GM18868 (cell line): Measurements from ENCODE around the gene AKAP7.
"Not testable (repeated sequence)": the region's sequence is repeated elsewhere in the genome, so short reads cannot be mapped to it uniquely, and the experiment has no call there.

ENCODE experiments used
- ATAC-seq: cut with Tn5 transposase; IDR thresholded peaks from one replicate; pipeline ENCODE4 v1.9.1; 2021; ENCODE audit warnings: mild to moderate bottlenecking, moderate library complexity; ENCODE audit not compliant: unreplicated experiment

Gene AKAP7

GRCh38 chr6:131250936-131251335, 115.7 kb downstream of the AKAP7 start:
- no peak for ATAC-seq

- ATAC-seq: no peak
Observed at GRCh38 chr6:131251590-131252199, 116.4 kb downstream of the AKAP7 start.

GRCh38 chr6:131255434-131255833, 120.2 kb downstream of the AKAP7 start:
- no peak for ATAC-seq

GRCh38 chr6:131255911-131256310, 120.6 kb downstream of the AKAP7 start:
- no peak for ATAC-seq

GRCh38 chr6:131257104-131257503, 121.8 kb downstream of the AKAP7 start:
- no peak for ATAC-seq

GRCh38 chr6:131258010-131258652, 122.9 kb downstream of the AKAP7 start:
- ATAC-seq: no peak

GRCh38 chr6:131258816-131259476, 123.7 kb downstream of the AKAP7 start:
- ATAC-seq: no peak

GRCh38 chr6:131260960-131261359, 125.7 kb downstream of the AKAP7 start:
- not testable (repeated sequence) for ATAC-seq

- ATAC-seq: no peak
Observed at GRCh38 chr6:131262060-131262459, 126.8 kb downstream of the AKAP7 start.

GRCh38 chr6:131265939-131266338, 130.7 kb downstream of the AKAP7 start:
- no peak for ATAC-seq

GRCh38 chr6:131268303-131268702, 133.0 kb downstream of the AKAP7 start:
- no peak for ATAC-seq

GRCh38 chr6:131269565-131270391, 134.5 kb downstream of the AKAP7 start:
- ATAC-seq: no peak

- no peak for ATAC-seq
Observed at GRCh38 chr6:131270534-131270933, 135.3 kb downstream of the AKAP7 start.

- no peak for ATAC-seq
Observed at GRCh38 chr6:131275273-131275672, 140.0 kb downstream of the AKAP7 start.

GRCh38 chr6:131277591-131277990, 142.3 kb downstream of the AKAP7 start:
- no peak for ATAC-seq

GRCh38 chr6:131281471-131282270, 146.4 kb downstream of the AKAP7 start:
- peak; percentile 48 for ATAC-seq

- no peak for ATAC-seq
Observed at GRCh38 chr6:131282365-131282764, 147.1 kb downstream of the AKAP7 start.

- ATAC-seq: no peak
Observed at GRCh38 chr6:131283466-131284175, 148.4 kb downstream of the AKAP7 start.

- ATAC-seq: no peak
Observed at GRCh38 chr6:131285548-131285947, 150.3 kb downstream of the AKAP7 start.

GRCh38 chr6:131286469-131287040, 151.3 kb downstream of the AKAP7 start:
- ATAC-seq: no peak
